Hippocampal formation (tissue), 2 donors: ENCODE results near the gene STK31.
"Not testable (repeated sequence)": the region's sequence is repeated elsewhere in the genome, so short reads cannot be mapped to it uniquely, and the experiment has no call there.

Experiments
- DNase-seq, 2 donors: peaks; one replicate each; lab custom pipeline; 2025; lab: John Stamatoyannopoulos, UW

The STK31 gene

GRCh38 chr7:23712368-23713284 is 2.6 kb downstream of the STK31 start:
- peak in 1 of 2 donors; percentile 87 for DNase-seq

- no peak for DNase-seq
Observed at GRCh38 chr7:23713285-23714149, 3.5 kb downstream of the STK31 start.

- DNase-seq = no peak
Observed at GRCh38 chr7:23714150-23714464, 4.1 kb downstream of the STK31 start.

- DNase-seq = no peak
Observed at GRCh38 chr7:23714579-23714978, 4.6 kb downstream of the STK31 start.

GRCh38 chr7:23715099-23715498 is 5.1 kb downstream of the STK31 start:
- no peak for DNase-seq

- DNase-seq = no peak
Observed at GRCh38 chr7:23717788-23718187, 7.8 kb downstream of the STK31 start.

- no peak for DNase-seq
Observed at GRCh38 chr7:23721456-23721855, 11.4 kb downstream of the STK31 start.

GRCh38 chr7:23722587-23723216 is 12.7 kb downstream of the STK31 start:
- DNase-seq = not testable (repeated sequence)

- not testable (repeated sequence) for DNase-seq
Observed at GRCh38 chr7:23724113-23724512, 14.1 kb downstream of the STK31 start.

- no peak for DNase-seq
Observed at GRCh38 chr7:23742051-23742450, 32.0 kb downstream of the STK31 start.

GRCh38 chr7:23743226-23743625 is 33.2 kb downstream of the STK31 start:
- no peak for DNase-seq

- no peak for DNase-seq
Observed at GRCh38 chr7:23746629-23747028, 36.6 kb downstream of the STK31 start.

GRCh38 chr7:23751852-23752251 is 41.8 kb downstream of the STK31 start:
- no peak for DNase-seq

GRCh38 chr7:23758839-23759238 is 48.8 kb downstream of the STK31 start:
- DNase-seq = not testable (repeated sequence)

- no peak for DNase-seq
Observed at GRCh38 chr7:23759671-23760391, 49.8 kb downstream of the STK31 start.

- no peak for DNase-seq
Observed at GRCh38 chr7:23765943-23766342, 55.9 kb downstream of the STK31 start.

- DNase-seq = no peak
Observed at GRCh38 chr7:23767514-23767913, 57.5 kb downstream of the STK31 start.

GRCh38 chr7:23768022-23768421 is 58.0 kb downstream of the STK31 start:
- DNase-seq = no peak

- DNase-seq = not testable (repeated sequence)
Observed at GRCh38 chr7:23779185-23779800, 69.3 kb downstream of the STK31 start.

- DNase-seq = no peak
Observed at GRCh38 chr7:23783115-23783514, 73.1 kb downstream of the STK31 start.

GRCh38 chr7:23787272-23787671 is 77.3 kb downstream of the STK31 start:
- DNase-seq = no peak
